Ishikawa (cell line): Measurements from ENCODE around the gene XKR3.

ENCODE experiments used
- EP300 ChIP-seq: IDR thresholded peaks from 2 replicates; pipeline ENCODE4 v1.6.1; 2012; ENCODE audit warnings: borderline replicate concordance
- RAD21 ChIP-seq: IDR thresholded peaks from 2 replicates; pipeline ENCODE4 v1.6.1; 2012; ENCODE audit warnings: low read depth
- TAF1 ChIP-seq: IDR thresholded peaks from 2 replicates; pipeline ENCODE4 v1.6.1; 2012; ENCODE audit warnings: low read depth, mild to moderate bottlenecking
- TEAD4 ChIP-seq: IDR thresholded peaks from 2 replicates; pipeline ENCODE4 v1.6.1; 2012
- YY1 ChIP-seq: IDR thresholded peaks from 2 replicates; pipeline ENCODE4 v1.6.1; 2012; ENCODE audit warnings: low read depth
- ZBTB7A ChIP-seq: IDR thresholded peaks from 2 replicates; pipeline ENCODE4 v1.6.1; 2012; ENCODE audit warnings: low read depth
- TF ChIP-seq, protein P1 (sequence below): IDR thresholded peaks from 2 replicates; pipeline ENCODE4 v1.6.1; 2012
- TF ChIP-seq, protein P2 (sequence below): IDR thresholded peaks from 2 replicates; pipeline ENCODE4 v1.6.1; 2012

DNA sequence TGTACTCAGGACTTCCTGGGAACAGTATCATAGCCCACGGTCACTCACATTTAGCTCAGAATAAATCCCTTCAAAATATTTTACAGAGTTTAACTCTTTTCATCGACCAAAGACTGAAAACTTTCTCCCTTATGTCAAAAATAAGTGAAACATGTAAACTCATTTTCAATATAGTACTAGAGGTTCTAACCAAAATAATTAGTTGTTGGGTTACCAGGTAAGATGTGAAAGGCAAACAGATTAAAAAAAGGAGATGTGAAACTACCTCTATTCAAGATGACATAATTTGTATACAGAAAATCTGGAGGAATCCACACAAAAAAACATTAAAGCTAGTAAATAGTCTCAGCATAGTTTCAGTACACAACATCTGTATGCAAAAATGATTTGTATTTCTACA is 20.3 kb downstream of the XKR3 start:
- TF ChIP-seq, protein P1, sequence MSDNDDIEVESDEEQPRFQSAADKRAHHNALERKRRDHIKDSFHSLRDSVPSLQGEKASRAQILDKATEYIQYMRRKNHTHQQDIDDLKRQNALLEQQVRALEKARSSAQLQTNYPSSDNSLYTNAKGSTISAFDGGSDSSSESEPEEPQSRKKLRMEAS = no peak
- no peak for TF ChIP-seq EP300
- no peak for TF ChIP-seq RAD21
- TF ChIP-seq YY1 = no peak
- no peak for TF ChIP-seq ZBTB7A
- TF ChIP-seq, protein P2, sequence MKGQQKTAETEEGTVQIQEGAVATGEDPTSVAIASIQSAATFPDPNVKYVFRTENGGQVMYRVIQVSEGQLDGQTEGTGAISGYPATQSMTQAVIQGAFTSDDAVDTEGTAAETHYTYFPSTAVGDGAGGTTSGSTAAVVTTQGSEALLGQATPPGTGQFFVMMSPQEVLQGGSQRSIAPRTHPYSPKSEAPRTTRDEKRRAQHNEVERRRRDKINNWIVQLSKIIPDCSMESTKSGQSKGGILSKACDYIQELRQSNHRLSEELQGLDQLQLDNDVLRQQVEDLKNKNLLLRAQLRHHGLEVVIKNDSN = no peak
- TF ChIP-seq TAF1 = no peak
- TF ChIP-seq TEAD4 = no peak
